HG03135 (cell line): ENCODE measurements around the gene FAP.
A peak's percentile ranks its signal among the peaks of the same experiment; 100 is the strongest.

Source experiments
- ATAC-seq: cut with Tn5 transposase; IDR thresholded peaks from one replicate; pipeline ENCODE4 v1.9.1; 2021; ENCODE audit warnings: mild to moderate bottlenecking, moderate library complexity; ENCODE audit not compliant: unreplicated experiment

Gene FAP

GRCh38 chr2:162138310-162138709 is 104.9 kb downstream of the FAP start:
- no peak for ATAC-seq

- no peak for ATAC-seq
Measured at GRCh38 chr2:162127422-162127821, 115.8 kb downstream of the FAP start.

- peak; percentile 21 for ATAC-seq
Measured at GRCh38 chr2:162126527-162126926, 116.7 kb downstream of the FAP start.

GRCh38 chr2:162126111-162126519 is 117.1 kb downstream of the FAP start:
- peak; percentile 91 for ATAC-seq

GRCh38 chr2:162125138-162125537 is 118.1 kb downstream of the FAP start:
- ATAC-seq: no peak

GRCh38 chr2:162123806-162124758 is 119.2 kb downstream of the FAP start:
- ATAC-seq: no peak
